K562 (cell line): ENCODE data around the gene CHRNB1. TPM values are rescaled to one million over a fixed set of nuclear protein-coding genes. Genes with fewer than 3 reads are reported as not detected.

Source experiments
- CBX5 ChIP-seq: IDR thresholded peaks from 2 replicates; pipeline ENCODE4 v1.6.1; 2014; ENCODE audit warnings: low read depth, borderline replicate concordance
- CLOCK ChIP-seq: fragments of 250-450 bp; sonication (Bioruptor Pico); IDR thresholded peaks from 2 replicates; pipeline ENCODE4 v1.4.0; 2020; ENCODE audit warnings: mild to moderate bottlenecking, moderate library complexity, borderline replicate concordance
- CREBBP ChIP-seq: IDR thresholded peaks from one replicate; pipeline ENCODE4 v1.6.1; 2012; ENCODE audit warnings: low read depth, mild to moderate bottlenecking, control low read depth, inconsistent platforms, low read length
- HDAC1 ChIP-seq, 2 experiments: fragments of 450-650 bp; IDR thresholded peaks; 2 replicates each; pipeline ENCODE4 v1.6.1; 2016 to 2017; ENCODE audit warnings: inconsistent platforms in 1 of 2, mild to moderate bottlenecking in 1 of 2, moderate library complexity in 1 of 2
- HNRNPK ChIP-seq: fragments of 200-400 bp; formaldehyde crosslinking; IDR thresholded peaks from one replicate; pipeline ENCODE4 v1.6.1; 2018; ENCODE audit warnings: mild to moderate bottlenecking, low read depth, low read length; ENCODE audit not compliant: poor library complexity, severe bottlenecking
- MTA3 ChIP-seq: fragments of 450-650 bp; formaldehyde crosslinking; IDR thresholded peaks from 2 replicates; pipeline ENCODE4 v1.6.1; 2017; ENCODE audit warnings: mild to moderate bottlenecking, borderline replicate concordance
- NCOA1 ChIP-seq: fragments of 450-650 bp; IDR thresholded peaks from 2 replicates; pipeline ENCODE4 v1.6.1; 2016; ENCODE audit warnings: low read depth
- NEUROD1 ChIP-seq: fragments of 150-350 bp; IDR thresholded peaks from 2 replicates; pipeline ENCODE4 v1.6.1; 2014; ENCODE audit warnings: borderline replicate concordance, low read length, low read depth; ENCODE audit not compliant: partially characterized antibody
- NFRKB ChIP-seq: fragments of 450-650 bp; IDR thresholded peaks from 2 replicates; pipeline ENCODE4 v1.6.1; 2016; ENCODE audit warnings: low read depth
- ZBTB9 ChIP-seq: fragments of 450-650 bp; formaldehyde crosslinking; IDR thresholded peaks from 2 replicates; pipeline ENCODE4 v1.4.0; 2020; ENCODE audit warnings: mild to moderate bottlenecking, moderate library complexity
- ZNF239 ChIP-seq: fragments of 250-450 bp; sonication (Bioruptor Pico); IDR thresholded peaks from 2 replicates; pipeline ENCODE4 v1.4.0; 2020; ENCODE audit warnings: mild to moderate bottlenecking
- ZNF384 ChIP-seq: IDR thresholded peaks from 2 replicates; pipeline ENCODE4 v1.6.1; 2012; ENCODE audit warnings: low read depth, low read length, improper control_type of control experiment
- polyA plus RNA-seq, 8 experiments: library from polyadenylated mRNA; depleted of rRNA in 4 of 8; stranded (reverse) in 5 of 8; unstranded in 3 of 8; fragments of >200 nt; fragmentation: Nextera tagmentation in 2 of 8; fragmentation: Illumina TruSeq in 1 of 8; extraction: Ambion mirVana in 2 of 8; extraction: Trizol in 1 of 8; gene quantifications; 2 replicates each; pipeline versions ENCODE4 v1.2.1 to v1.2.3, GENCODE V29; 2011 to 2014; ENCODE audit warnings: inconsistent platforms in 1 of 8, missing spikeins in 1 of 8
- total RNA-seq, 7 experiments: library from RNA; depleted of rRNA in 6 of 7; stranded (reverse); fragments of >200 nt in 6 of 7; fragmentation: Illumina TruSeq in 2 of 7; extraction: Trizol in 2 of 7; gene quantifications; 2 replicates each; pipeline versions ENCODE4 v1.2.1 to v1.2.3, GENCODE V29; 2011 to 2021; ENCODE audit warnings: low replicate concordance in 1 of 7
- TF ChIP-seq, protein P1 (sequence below): IDR thresholded peaks from 2 replicates; pipeline ENCODE4 v1.6.1; 2014; ENCODE audit warnings: antibody characterized with exemption
- TF ChIP-seq, protein P2 (sequence below): fragments of 250-450 bp; sonication (Bioruptor Pico); IDR thresholded peaks from 2 replicates; pipeline ENCODE4 v1.4.0; 2020; ENCODE audit warnings: borderline replicate concordance
- TF ChIP-seq, protein P3 (sequence below): conservative IDR thresholded peaks from 2 replicates; pipeline ENCODE4 v1.6.1; 2011; ENCODE audit warnings: low read depth, mild to moderate bottlenecking, low read length; ENCODE audit not compliant: control insufficient read depth
- TF ChIP-seq, protein P4 (sequence below), 2 experiments: fragments of 450-650 bp; conservative IDR thresholded peaks; 2 replicates each; pipeline ENCODE4 v1.6.1; 2017; ENCODE audit warnings: mild to moderate bottlenecking in 2 of 2, moderate library complexity in 2 of 2

CHRNB1 gene
- total and polyA plus RNA-seq, 9 of the 15 experiments (the other 6 are each of a cell fraction or from before 2014, with no cell fraction given) = 4.7 to 12.3 (median 6.8) TPM

- TF ChIP-seq, protein P1, sequence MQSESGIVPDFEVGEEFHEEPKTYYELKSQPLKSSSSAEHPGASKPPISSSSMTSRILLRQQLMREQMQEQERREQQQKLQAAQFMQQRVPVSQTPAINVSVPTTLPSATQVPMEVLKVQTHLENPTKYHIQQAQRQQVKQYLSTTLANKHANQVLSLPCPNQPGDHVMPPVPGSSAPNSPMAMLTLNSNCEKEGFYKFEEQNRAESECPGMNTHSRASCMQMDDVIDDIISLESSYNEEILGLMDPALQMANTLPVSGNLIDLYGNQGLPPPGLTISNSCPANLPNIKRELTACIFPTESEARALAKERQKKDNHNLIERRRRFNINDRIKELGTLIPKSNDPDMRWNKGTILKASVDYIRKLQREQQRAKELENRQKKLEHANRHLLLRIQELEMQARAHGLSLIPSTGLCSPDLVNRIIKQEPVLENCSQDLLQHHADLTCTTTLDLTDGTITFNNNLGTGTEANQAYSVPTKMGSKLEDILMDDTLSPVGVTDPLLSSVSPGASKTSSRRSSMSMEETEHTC = peak; percentile 73
- TF ChIP-seq MTA3 (0 out of 2 replicates have a peak, but pooled peaks have one; percentile 37), CBX5 (no peak), NEUROD1 (peak; percentile 12), NFRKB (peak; percentile 92), ZBTB9 (CRISPR knock-in tag) (0 out of 2 replicates have a peak, but pooled peaks have one; percentile 40), HNRNPK (no peak), CLOCK (CRISPR knock-in tag) (no peak), ZNF239 (CRISPR knock-in tag) (no peak), NCOA1 (peak; percentile 73; the same call in 1 of the 2 replicates), ZNF384 (no peak), CREBBP (peak; percentile 49), HDAC1 (IDR thresholded peaks at IDR 0.05) (peak in 1 of 2 experiments; percentile 43; a peak in 1 of 4 replicates)
- TF ChIP-seq, protein P2, sequence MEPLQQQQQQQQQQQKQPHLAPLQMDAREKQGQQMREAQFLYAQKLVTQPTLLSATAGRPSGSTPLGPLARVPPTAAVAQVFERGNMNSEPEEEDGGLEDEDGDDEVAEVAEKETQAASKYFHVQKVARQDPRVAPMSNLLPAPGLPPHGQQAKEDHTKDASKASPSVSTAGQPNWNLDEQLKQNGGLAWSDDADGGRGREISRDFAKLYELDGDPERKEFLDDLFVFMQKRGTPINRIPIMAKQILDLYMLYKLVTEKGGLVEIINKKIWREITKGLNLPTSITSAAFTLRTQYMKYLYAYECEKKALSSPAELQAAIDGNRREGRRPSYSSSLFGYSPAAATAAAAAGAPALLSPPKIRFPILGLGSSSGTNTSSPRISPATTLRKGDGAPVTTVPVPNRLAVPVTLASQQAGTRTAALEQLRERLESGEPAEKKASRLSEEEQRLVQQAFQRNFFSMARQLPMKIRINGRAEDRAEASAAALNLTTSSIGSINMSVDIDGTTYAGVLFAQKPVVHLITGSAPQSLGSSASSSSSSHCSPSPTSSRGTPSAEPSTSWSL = no peak
- TF ChIP-seq, protein P3, sequence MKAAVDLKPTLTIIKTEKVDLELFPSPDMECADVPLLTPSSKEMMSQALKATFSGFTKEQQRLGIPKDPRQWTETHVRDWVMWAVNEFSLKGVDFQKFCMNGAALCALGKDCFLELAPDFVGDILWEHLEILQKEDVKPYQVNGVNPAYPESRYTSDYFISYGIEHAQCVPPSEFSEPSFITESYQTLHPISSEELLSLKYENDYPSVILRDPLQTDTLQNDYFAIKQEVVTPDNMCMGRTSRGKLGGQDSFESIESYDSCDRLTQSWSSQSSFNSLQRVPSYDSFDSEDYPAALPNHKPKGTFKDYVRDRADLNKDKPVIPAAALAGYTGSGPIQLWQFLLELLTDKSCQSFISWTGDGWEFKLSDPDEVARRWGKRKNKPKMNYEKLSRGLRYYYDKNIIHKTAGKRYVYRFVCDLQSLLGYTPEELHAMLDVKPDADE = no peak
- TF ChIP-seq, protein P4, sequence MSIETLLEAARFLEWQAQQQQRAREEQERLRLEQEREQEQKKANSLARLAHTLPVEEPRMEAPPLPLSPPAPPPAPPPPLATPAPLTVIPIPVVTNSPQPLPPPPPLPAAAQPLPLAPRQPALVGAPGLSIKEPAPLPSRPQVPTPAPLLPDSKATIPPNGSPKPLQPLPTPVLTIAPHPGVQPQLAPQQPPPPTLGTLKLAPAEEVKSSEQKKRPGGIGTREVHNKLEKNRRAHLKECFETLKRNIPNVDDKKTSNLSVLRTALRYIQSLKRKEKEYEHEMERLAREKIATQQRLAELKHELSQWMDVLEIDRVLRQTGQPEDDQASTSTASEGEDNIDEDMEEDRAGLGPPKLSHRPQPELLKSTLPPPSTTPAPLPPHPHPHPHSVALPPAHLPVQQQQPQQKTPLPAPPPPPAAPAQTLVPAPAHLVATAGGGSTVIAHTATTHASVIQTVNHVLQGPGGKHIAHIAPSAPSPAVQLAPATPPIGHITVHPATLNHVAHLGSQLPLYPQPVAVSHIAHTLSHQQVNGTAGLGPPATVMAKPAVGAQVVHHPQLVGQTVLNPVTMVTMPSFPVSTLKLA (conservative IDR thresholded peaks at IDR 0.05) = peak; percentile 85 to 90
Measured at GRCh38 chr17:7483255-7484066, 38.6 kb downstream of the CHRNB1 start (continued).
